SK-N-SH (cell line): ENCODE measurements around the gene KCNF1.

Source experiments
- CHD2 ChIP-seq: fragments of 150-350 bp; IDR thresholded peaks from 2 replicates; pipeline ENCODE4 v1.6.1; 2018; ENCODE audit warnings: low read length; ENCODE audit not compliant: partially characterized antibody
- SIN3A ChIP-seq: IDR thresholded peaks from 2 replicates; pipeline ENCODE4 v1.6.1; 2012; ENCODE audit warnings: low read depth, mild to moderate bottlenecking, low read length, moderate library complexity, borderline replicate concordance
- TF ChIP-seq, protein P1 (sequence below): IDR thresholded peaks from 2 replicates; pipeline ENCODE4 v1.6.1; 2012; ENCODE audit warnings: mild to moderate bottlenecking, low read depth, low read length, moderate library complexity

DNA sequence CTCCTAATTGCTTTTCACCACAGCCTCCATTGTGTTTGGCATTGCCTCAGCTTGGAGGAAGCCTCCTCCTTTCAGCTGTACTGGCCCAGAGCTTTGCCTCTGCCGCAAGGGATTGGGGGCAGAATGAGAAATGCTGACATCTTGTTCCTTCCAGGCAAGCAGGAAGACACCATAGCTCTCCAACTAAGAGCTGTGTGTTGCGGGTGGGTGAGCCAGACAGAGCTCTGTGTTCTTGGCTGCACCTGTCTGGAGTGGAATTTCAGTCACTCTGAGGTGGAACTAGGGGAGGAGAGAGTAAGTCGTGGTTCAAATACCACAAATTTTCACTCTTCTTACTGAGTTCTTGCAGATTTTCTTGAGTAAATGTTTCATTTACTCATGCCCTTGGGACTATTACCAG, 36.6 kb upstream of the KCNF1 start:
- TF ChIP-seq CHD2, result no peak
- TF ChIP-seq, protein P1, sequence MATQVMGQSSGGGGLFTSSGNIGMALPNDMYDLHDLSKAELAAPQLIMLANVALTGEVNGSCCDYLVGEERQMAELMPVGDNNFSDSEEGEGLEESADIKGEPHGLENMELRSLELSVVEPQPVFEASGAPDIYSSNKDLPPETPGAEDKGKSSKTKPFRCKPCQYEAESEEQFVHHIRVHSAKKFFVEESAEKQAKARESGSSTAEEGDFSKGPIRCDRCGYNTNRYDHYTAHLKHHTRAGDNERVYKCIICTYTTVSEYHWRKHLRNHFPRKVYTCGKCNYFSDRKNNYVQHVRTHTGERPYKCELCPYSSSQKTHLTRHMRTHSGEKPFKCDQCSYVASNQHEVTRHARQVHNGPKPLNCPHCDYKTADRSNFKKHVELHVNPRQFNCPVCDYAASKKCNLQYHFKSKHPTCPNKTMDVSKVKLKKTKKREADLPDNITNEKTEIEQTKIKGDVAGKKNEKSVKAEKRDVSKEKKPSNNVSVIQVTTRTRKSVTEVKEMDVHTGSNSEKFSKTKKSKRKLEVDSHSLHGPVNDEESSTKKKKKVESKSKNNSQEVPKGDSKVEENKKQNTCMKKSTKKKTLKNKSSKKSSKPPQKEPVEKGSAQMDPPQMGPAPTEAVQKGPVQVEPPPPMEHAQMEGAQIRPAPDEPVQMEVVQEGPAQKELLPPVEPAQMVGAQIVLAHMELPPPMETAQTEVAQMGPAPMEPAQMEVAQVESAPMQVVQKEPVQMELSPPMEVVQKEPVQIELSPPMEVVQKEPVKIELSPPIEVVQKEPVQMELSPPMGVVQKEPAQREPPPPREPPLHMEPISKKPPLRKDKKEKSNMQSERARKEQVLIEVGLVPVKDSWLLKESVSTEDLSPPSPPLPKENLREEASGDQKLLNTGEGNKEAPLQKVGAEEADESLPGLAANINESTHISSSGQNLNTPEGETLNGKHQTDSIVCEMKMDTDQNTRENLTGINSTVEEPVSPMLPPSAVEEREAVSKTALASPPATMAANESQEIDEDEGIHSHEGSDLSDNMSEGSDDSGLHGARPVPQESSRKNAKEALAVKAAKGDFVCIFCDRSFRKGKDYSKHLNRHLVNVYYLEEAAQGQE, result no peak
- no peak for TF ChIP-seq SIN3A
